Adrenal gland (tissue), 5 donors: ENCODE measurements around the gene CYB5A.

Source experiments
- CTCF ChIP-seq, 6 experiments: fragments of 450-650 bp in 4 of 6; fragments of 200-600 bp in 2 of 6; sonication (generic) in 1 of 6; IDR thresholded peaks; 1 replicate in 5 of 6; 2 replicates in 1 of 6; pipeline versions ENCODE4 v1.5.1 to v1.8.0; 2016 to 2021; ENCODE audit warnings: antibody characterized with exemption in 6 of 6, mild to moderate bottlenecking in 2 of 6, moderate library complexity in 1 of 6
- POLR2A ChIP-seq, 2 donors: fragments of 450-650 bp; IDR thresholded peaks; one replicate each; pipeline ENCODE4 v1.6.1; 2017; ENCODE audit warnings: antibody characterized with exemption in 2 of 2, mild to moderate bottlenecking in 2 of 2, moderate library complexity in 1 of 2
- donor health status: DM: no; HTN: no; CAD: no.

GRCh38 chr18:74277296-74277695 lies 14.5 kb downstream of the CYB5A start:
- TF ChIP-seq CTCF (IDR thresholded peaks at IDR 0.05) (no peak), POLR2A (IDR thresholded peaks at IDR 0.05) (no peak)
